Heart left ventricle (tissue), 16 donors: ENCODE data around the gene LRRC27. TPM values are rescaled to one million over a fixed set of nuclear protein-coding genes. Genes with fewer than 3 reads are reported as not detected.
A peak's percentile ranks its signal among the peaks of the same experiment; 100 is the strongest.

ENCODE experiments used
- ATAC-seq, 4 donors: fragments of 200-7000 bp; cut with Tn5 transposase; one replicate each; pipeline ENCODE4 v1.9.1; 2020 to 2022; ENCODE audit warnings: moderate library complexity in 4 of 4, mild to moderate bottlenecking in 3 of 4, moderate number of reproducible peaks in 1 of 4
- DNase-seq, 5 donors: peaks; one replicate each; pipeline ENCODE4 v3.0.0-alpha.2; 2020
- H3K27ac ChIP-seq, 12 donors: fragments of 200-600 bp; sonication (generic) in 4 of 12; one replicate each; pipeline versions ENCODE4 v1.5.0 to v1.8.0; 2016 to 2022; ENCODE audit warnings: mild to moderate bottlenecking in 2 of 12
- H3K27me3 ChIP-seq, 9 donors: fragments of 200-600 bp; sonication (generic) in 2 of 9; one replicate each; pipeline versions ENCODE4 v1.5.1 to v1.8.0; 2016 to 2022; ENCODE audit warnings: mild to moderate bottlenecking in 3 of 9
- H3K36me3 ChIP-seq, 9 donors: fragments of 200-600 bp; sonication (generic) in 2 of 9; one replicate each; pipeline versions ENCODE4 v1.5.0 to v1.8.0; 2018 to 2022; ENCODE audit warnings: mild to moderate bottlenecking in 2 of 9
- H3K4me1 ChIP-seq, 12 donors: fragments of 200-600 bp; sonication (generic) in 4 of 12; one replicate each; pipeline versions ENCODE4 v1.5.0 to v1.8.0; 2016 to 2022; ENCODE audit warnings: mild to moderate bottlenecking in 3 of 12
- H3K4me3 ChIP-seq, 12 donors: fragments of 200-600 bp; sonication (generic) in 4 of 12; one replicate each; pipeline versions ENCODE4 v1.5.0 to v1.8.0; 2017 to 2022; ENCODE audit warnings: mild to moderate bottlenecking in 9 of 12, moderate library complexity in 4 of 12
- H3K9me3 ChIP-seq, 12 donors: fragments of 200-600 bp; sonication (generic) in 4 of 12; one replicate each; pipeline versions ENCODE4 v1.5.0 to v1.8.0; 2016 to 2022; ENCODE audit warnings: mild to moderate bottlenecking in 1 of 12
- CTCF ChIP-seq, 12 donors: fragments of 200-600 bp; sonication (generic) in 4 of 12; IDR thresholded peaks; one replicate each; pipeline versions ENCODE4 v1.5.0 to v1.8.0; 2018 to 2022; ENCODE audit warnings: antibody characterized with exemption in 12 of 12, mild to moderate bottlenecking in 5 of 12
- POLR2A ChIP-seq, 2 donors: fragments of 450-650 bp; IDR thresholded peaks; one replicate each; pipeline ENCODE4 v1.6.1; 2017; ENCODE audit warnings: antibody characterized with exemption in 2 of 2, mild to moderate bottlenecking in 2 of 2, moderate library complexity in 2 of 2
- WGBS, 4 donors: extraction: QIAGEN DNeasy Blood & Tissue Kit in 2 of 4; methylation state at CpG; one replicate each; pipeline versions ENCODE4 v1.1.5 to v1.1.7; 2013 to 2018; 5-methylcytosine and 5-hydroxymethylcytosine counted together
- intact Hi-C, 10 donors: fragments of 100-400 bp; cut with DNase I; formaldehyde crosslinking; loops; one replicate each; pipeline versions ENCODE4 v1.11.1 to v1.14.2; 2022
- polyA plus RNA-seq, 2 donors: library from polyadenylated mRNA; stranded (reverse); fragments of 200-250 nt; gene quantifications; one replicate each; pipeline ENCODE4 v1.2.3, GENCODE V29; 2013
- total RNA-seq, 9 donors: library from RNA; depleted of rRNA in 2 of 9; stranded (reverse); fragments of >200 nt in 2 of 9; fragmentation: NEBNext Ultra II Directional in 3 of 9; extraction: Animal tissue kit (Norgen Biotek cat#: 25700) in 3 of 9; gene quantifications; one replicate each; pipeline versions ENCODE4 v1.1.0 to v1.2.4, GENCODE V29; 2016 to 2023
- donor health status: ischemic (EF 13 %, LVEDD 7.1; RV severe dilation, severe dysfunction).
- donor health status: healthy with polysubstance abuse.
- donor health status: DM: no; HTN: yes; CAD: no.
- donor health status: DM: no; HTN: no; CAD: no.
- donor health status: ischemic (EF 25% LVEDD 6.9; RV normal size, moderate dysfunction).
- donor health status: ischemic (EF 25% LVEDD 5.7; RV mildly dilated, moderate dysfunction).
- donor health status: healthy.
- donor health status: DM: yes; HTN: yes; CAD: no.
- donor health status: ischemic (EF 35%, LVEDD 5.7; RV mildly dilated, moderate dysfunction).
- donor health status: nonischemic (EF 11% LVEDD 7.7; RV severe dilation, severe dysfunction).
- donor health status: DM: yes; HTN: yes; CAD: no.
- donor health status: PGD.
- donor health status: ischemic (EF 29% LVEDD 5.4; RV normal size, mild dysfunction).
- donor health status: nonischemic (EF 23%, LVEDD 6.1; RV moderate dilation, normal function).

Gene LRRC27
- total and polyA plus RNA-seq, 11 donors: 2.6 to 8.9 (median 5.1) TPM

GRCh38 chr10:132408823-132409666, 77.1 kb downstream of the LRRC27 start:
- Histone ChIP-seq H3K4me1 (peaks cover 0 to 61% (median 44%) of the 10 kb centered on the region in 12 donors), H3K36me3 (peaks cover 0 to 26% (median 17%) of the 10 kb centered on the region in 9 donors), H3K27me3 (no peaks in the 10 kb centered on the region), H3K27ac (peak overlapping the region in 11 of 12 donors; percentile 9 to 86 (median 77)), H3K4me3 (no peak overlapping the region), H3K9me3 (no peaks in the 10 kb centered on the region)
- 85 to 88% (median 87%) methylated on average over 14 to 27 of the region's 27 CpGs for WGBS, 4 donors
- intact Hi-C loops: no loop called here
- TF ChIP-seq CTCF (IDR thresholded peaks at IDR 0.05) (no peak), POLR2A (IDR thresholded peaks at IDR 0.05) (no peak)
- ATAC-seq: peak in 3 of 4 donors; percentile 7 to 32 (median 23)
- DNase-seq: no peak

GRCh38 chr10:132409667-132410028, 77.7 kb downstream of the LRRC27 start:
- 92 to 95% (median 93%) methylated on average over 4 of the region's 4 CpGs for WGBS, 4 donors
- Histone ChIP-seq H3K9me3 (no peaks in the 10 kb centered on the region), H3K36me3 (peaks cover 0 to 24% (median 17%) of the 10 kb centered on the region in 9 donors), H3K27ac (no peak overlapping the region), H3K4me1 (peaks cover 0 to 67% (median 44%) of the 10 kb centered on the region in 12 donors), H3K4me3 (no peak overlapping the region), H3K27me3 (no peaks in the 10 kb centered on the region)
- DNase-seq (no peak), ATAC-seq (no peak)
- intact Hi-C loops: no loop called here
- TF ChIP-seq POLR2A (IDR thresholded peaks at IDR 0.05) (no peak), CTCF (IDR thresholded peaks at IDR 0.05) (no peak)

- TF ChIP-seq CTCF (IDR thresholded peaks at IDR 0.05): no peak
- no peak for TF ChIP-seq POLR2A (IDR thresholded peaks at IDR 0.05)
- Histone ChIP-seq H3K27ac (peak overlapping the region in 2 of 12 donors; percentile 74 to 81), H3K9me3 (no peaks in the 10 kb centered on the region), H3K4me1 (peaks cover 0 to 68% (median 44%) of the 10 kb centered on the region in 12 donors), H3K36me3 (peaks cover 0 to 18% (median 13%) of the 10 kb centered on the region in 9 donors), H3K27me3 (no peaks in the 10 kb centered on the region), H3K4me3 (no peak overlapping the region)
- 95 to 96% (median 95%) methylated on average over 20 to 28 of the region's 28 CpGs for WGBS, 4 donors
- peak in 1 of 5 donors; percentile 65 for DNase-seq
- ATAC-seq: no peak
- intact Hi-C loops: no loop called here
These were observed 78.2 kb downstream of the LRRC27 start for GRCh38 chr10:132410056-132410778.
